Tibial artery (tissue), 4 donors: ENCODE results near the gene SLC6A6.

Experiments used
- DNase-seq, 2 donors: peaks; one replicate each; pipeline ENCODE4 v3.0.0-alpha.2; 2019
- H3K27ac ChIP-seq, 2 donors: fragments of 200-600 bp; sonication (generic) in 1 of 2; 1 replicate in 1 of 2; 2 replicates in 1 of 2; pipeline ENCODE4 v1.5.1; 2018 to 2019; ENCODE audit warnings: mild to moderate bottlenecking in 1 of 2
- H3K27me3 ChIP-seq, 2 donors: fragments of 200-600 bp; sonication (generic) in 1 of 2; one replicate each; pipeline versions ENCODE4 v1.5.1 to v1.6.0; 2016 to 2019
- H3K36me3 ChIP-seq, 3 donors: fragments of 200-600 bp; sonication (generic) in 2 of 3; one replicate each; pipeline ENCODE4 v1.5.1; 2016 to 2019; ENCODE audit warnings: mild to moderate bottlenecking in 2 of 3
- H3K4me1 ChIP-seq, 4 donors: fragments of 200-600 bp; sonication (generic) in 2 of 4; 1 replicate in 3 of 4; 2 replicates in 1 of 4; pipeline ENCODE4 v1.5.1; 2016 to 2019
- H3K4me3 ChIP-seq, 2 donors: fragments of 200-600 bp; sonication (generic) in 1 of 2; 1 replicate in 1 of 2; 2 replicates in 1 of 2; pipeline ENCODE4 v1.5.1; 2018 to 2019; ENCODE audit warnings: mild to moderate bottlenecking in 2 of 2
- H3K9me3 ChIP-seq, 3 donors: fragments of 200-600 bp; sonication (generic) in 1 of 3; one replicate each; pipeline ENCODE4 v1.5.1; 2016 to 2019
- CTCF ChIP-seq, 2 experiments: fragments of 200-600 bp in 1 of 2; fragments of 450-650 bp in 1 of 2; IDR thresholded peaks; one replicate each; pipeline ENCODE4 v1.5.1; 2017 to 2019; ENCODE audit warnings: antibody characterized with exemption in 2 of 2, mild to moderate bottlenecking in 1 of 2, moderate library complexity in 1 of 2
- intact Hi-C: fragments of 100-400 bp; cut with DNase I; formaldehyde crosslinking; loops from one replicate; pipeline ENCODE4 v1.15.0; 2023; ENCODE audit warnings: low total_unique reads

SLC6A6 gene

GRCh38 chr3:14364580-14365292, 37.7 kb upstream of the SLC6A6 start:
- H3K27me3 ChIP-seq, result peaks cover 0 to 45% of the 10 kb centered on the region in 2 donors
- no peak overlapping the region for H3K4me3 ChIP-seq
- no peaks in the 10 kb centered on the region for H3K9me3 ChIP-seq
- H3K36me3 ChIP-seq, result no peaks in the 10 kb centered on the region
- no peak for TF ChIP-seq CTCF (IDR thresholded peaks at IDR 0.05)
- no peak overlapping the region for H3K27ac ChIP-seq
- intact Hi-C loops, result no loop called here
- H3K4me1 ChIP-seq, result peaks cover 0 to 2% (median 0%) of the 10 kb centered on the region in 4 donors
- DNase-seq, result no peak

- intact Hi-C loops, result no loop called here
Observed at GRCh38 chr3:14366248-14366647, 36.2 kb upstream of the SLC6A6 start.

GRCh38 chr3:14366915-14367823, 35.2 kb upstream of the SLC6A6 start:
- no peak for DNase-seq
- H3K27ac ChIP-seq, result no peak overlapping the region
- no peak for TF ChIP-seq CTCF (IDR thresholded peaks at IDR 0.05)
- intact Hi-C loops, result no loop called here
- H3K27me3 ChIP-seq, result peaks cover 0 to 24% of the 10 kb centered on the region in 2 donors
- peaks cover 0 to 12% (median 5%) of the 10 kb centered on the region in 4 donors for H3K4me1 ChIP-seq
- H3K36me3 ChIP-seq, result no peaks in the 10 kb centered on the region
- H3K9me3 ChIP-seq, result no peaks in the 10 kb centered on the region
- H3K4me3 ChIP-seq, result no peak overlapping the region

More at GRCh38 chr3:14366248-14366647, 36.2 kb upstream of the SLC6A6 start:
- no peak for TF ChIP-seq CTCF (IDR thresholded peaks at IDR 0.05)
- H3K9me3 ChIP-seq, result no peaks in the 10 kb centered on the region
- DNase-seq, result no peak
- H3K27ac ChIP-seq, result no peak overlapping the region
- H3K36me3 ChIP-seq, result no peaks in the 10 kb centered on the region
- peaks cover 0 to 31% of the 10 kb centered on the region in 2 donors for H3K27me3 ChIP-seq
- no peak overlapping the region for H3K4me3 ChIP-seq
- peaks cover 0 to 4% (median under 1%) of the 10 kb centered on the region in 4 donors for H3K4me1 ChIP-seq

GRCh38 chr3:14368146-14368545, 34.3 kb upstream of the SLC6A6 start:
- Histone ChIP-seq H3K27me3 (peaks cover 0 to 17% of the 10 kb centered on the region in 2 donors), H3K36me3 (no peaks in the 10 kb centered on the region), H3K4me1 (peaks cover 0 to 13% (median 6%) of the 10 kb centered on the region in 4 donors), H3K4me3 (no peak overlapping the region), H3K9me3 (no peaks in the 10 kb centered on the region), H3K27ac (no peak overlapping the region)
- intact Hi-C loops, result no loop called here
- TF ChIP-seq CTCF (IDR thresholded peaks at IDR 0.05), result no peak
- no peak for DNase-seq

- no peaks in the 10 kb centered on the region for H3K36me3 ChIP-seq
- no peak for TF ChIP-seq CTCF (IDR thresholded peaks at IDR 0.05)
- no peak overlapping the region for H3K27ac ChIP-seq
- peaks cover 0 to 17% of the 10 kb centered on the region in 2 donors for H3K27me3 ChIP-seq
- H3K4me3 ChIP-seq, result no peak overlapping the region
- intact Hi-C loops, result no loop called here
- H3K9me3 ChIP-seq, result no peaks in the 10 kb centered on the region
- DNase-seq, result no peak
- H3K4me1 ChIP-seq, result peaks cover 0 to 15% (median 8%) of the 10 kb centered on the region in 4 donors
Observed at GRCh38 chr3:14368885-14369284, 33.5 kb upstream of the SLC6A6 start.
